Measurements from ENCODE around the gene OR2H1. TPM values are rescaled to one million over a fixed set of nuclear protein-coding genes. Genes with fewer than 3 reads are reported as not detected.

The OR2H1 gene
- total RNA-seq, 2 experiments from 2014 or later: not detected

GRCh38 chr6:29487660-29488059 lies 30.7 kb downstream of the OR2H1 start, which contains the start of gene MAS1L:
Gene MAS1L (minus strand): TSS chr6:29487956. CDS start chr6:29487902, 54 bp downstream.
- no peak for DNase-seq
- intact Hi-C loops (cut with micrococcal nuclease): no loop called here
- H3K27me3 Mint-ChIP-seq (ENCODE audit: low read depth): peaks cover 8% of the 10 kb centered on the region
- H3K4me1 Mint-ChIP-seq (ENCODE audit: low read depth): no peaks in the 10 kb centered on the region
- CTCF ChIA-PET: no interaction called here
- no peaks in the 10 kb centered on the region for H3K9me3 Mint-ChIP-seq
- H3K36me3 Mint-ChIP-seq (ENCODE audit: low read depth): no peaks in the 10 kb centered on the region
- H3K4me3 Mint-ChIP-seq: no peak within 1 kb of the TSS
- no peak within 1 kb of the TSS for H3K27ac Mint-ChIP-seq

GRCh38 chr6:29488874-29489273 lies 31.9 kb downstream of the OR2H1 start:
- intact Hi-C loops (cut with micrococcal nuclease): no loop called here
- CTCF ChIA-PET: no interaction called here
- H3K9me3 Mint-ChIP-seq: no peaks in the 10 kb centered on the region
- no peaks in the 10 kb centered on the region for H3K4me1 Mint-ChIP-seq (ENCODE audit: low read depth)
- no peak overlapping the region for H3K4me3 Mint-ChIP-seq
- no peak overlapping the region for H3K27ac Mint-ChIP-seq
- H3K36me3 Mint-ChIP-seq (ENCODE audit: low read depth): no peaks in the 10 kb centered on the region
- no peak for DNase-seq
- H3K27me3 Mint-ChIP-seq (ENCODE audit: low read depth): peaks cover 8% of the 10 kb centered on the region

GRCh38 chr6:29489286-29489685 lies 32.3 kb downstream of the OR2H1 start:
- H3K27me3 Mint-ChIP-seq (ENCODE audit: low read depth): peaks cover 8% of the 10 kb centered on the region
- no peak overlapping the region for H3K27ac Mint-ChIP-seq
- no peak overlapping the region for H3K4me3 Mint-ChIP-seq
- DNase-seq: no peak
- no peaks in the 10 kb centered on the region for H3K9me3 Mint-ChIP-seq
- no peaks in the 10 kb centered on the region for H3K36me3 Mint-ChIP-seq (ENCODE audit: low read depth)
- intact Hi-C loops (cut with micrococcal nuclease): no loop called here
- no peaks in the 10 kb centered on the region for H3K4me1 Mint-ChIP-seq (ENCODE audit: low read depth)
- CTCF ChIA-PET: no interaction called here

GRCh38 chr6:29490055-29490454 lies 33.1 kb downstream of the OR2H1 start:
- CTCF ChIA-PET: no interaction called here
- intact Hi-C loops (cut with micrococcal nuclease): no loop called here

DNA sequence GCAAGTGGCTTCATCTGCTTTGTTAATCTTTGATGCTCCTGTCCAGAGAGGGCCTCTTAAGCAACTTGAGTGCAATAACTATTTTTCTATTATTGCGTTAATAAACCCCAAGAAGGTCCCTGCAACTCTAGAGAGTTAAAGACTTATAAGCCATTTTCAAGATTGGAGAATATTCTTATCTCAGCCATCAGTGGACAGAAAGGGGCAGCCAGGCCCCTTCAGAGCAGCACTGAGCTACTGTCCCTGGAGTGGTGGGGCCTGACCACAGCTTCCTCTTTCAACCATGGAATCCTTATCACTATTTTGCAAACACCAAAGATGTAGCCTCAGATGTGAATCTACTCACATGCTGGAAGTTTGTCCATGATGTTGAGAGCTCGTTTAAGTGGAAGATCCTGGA lies 33.6 kb downstream of the OR2H1 start:
- Mint-ChIP-seq H3K4me1 (ENCODE audit: low read depth) (no peaks in the 10 kb centered on the region), H3K9me3 (no peaks in the 10 kb centered on the region), H3K27me3 (ENCODE audit: low read depth) (peaks cover 8% of the 10 kb centered on the region), H3K4me3 (no peak overlapping the region), H3K36me3 (ENCODE audit: low read depth) (no peaks in the 10 kb centered on the region), H3K27ac (no peak overlapping the region)
- intact Hi-C loops (cut with micrococcal nuclease): no loop called here
- CTCF ChIA-PET: interaction anchor here (0.6 kb wide), 1 partner anchor 165 kb away, joined by 3 read pairs; no protein-coding TSS in a partner anchor
- DNase-seq: no peak

More at GRCh38 chr6:29490055-29490454, 33.1 kb downstream of the OR2H1 start:
- DNase-seq: no peak
- Mint-ChIP-seq H3K27ac (no peak overlapping the region), H3K9me3 (no peaks in the 10 kb centered on the region), H3K36me3 (ENCODE audit: low read depth) (no peaks in the 10 kb centered on the region), H3K4me3 (no peak overlapping the region), H3K4me1 (ENCODE audit: low read depth) (no peaks in the 10 kb centered on the region), H3K27me3 (ENCODE audit: low read depth) (peaks cover 8% of the 10 kb centered on the region)

GRCh38 chr6:29491574-29491973 lies 34.6 kb downstream of the OR2H1 start:
- CTCF ChIA-PET: interaction anchor here (0.6 kb wide), 2 partner anchors 120 to 278 kb away, joined by 4 to 5 read pairs; no protein-coding TSS in a partner anchor
- H3K4me1 Mint-ChIP-seq (ENCODE audit: low read depth): no peaks in the 10 kb centered on the region
- intact Hi-C loops (cut with micrococcal nuclease): no loop called here
- no peak for DNase-seq
- H3K9me3 Mint-ChIP-seq: no peaks in the 10 kb centered on the region
- no peak overlapping the region for H3K4me3 Mint-ChIP-seq
- peaks cover 8% of the 10 kb centered on the region for H3K27me3 Mint-ChIP-seq (ENCODE audit: low read depth)
- no peak overlapping the region for H3K27ac Mint-ChIP-seq
- no peaks in the 10 kb centered on the region for H3K36me3 Mint-ChIP-seq (ENCODE audit: low read depth)

DNA sequence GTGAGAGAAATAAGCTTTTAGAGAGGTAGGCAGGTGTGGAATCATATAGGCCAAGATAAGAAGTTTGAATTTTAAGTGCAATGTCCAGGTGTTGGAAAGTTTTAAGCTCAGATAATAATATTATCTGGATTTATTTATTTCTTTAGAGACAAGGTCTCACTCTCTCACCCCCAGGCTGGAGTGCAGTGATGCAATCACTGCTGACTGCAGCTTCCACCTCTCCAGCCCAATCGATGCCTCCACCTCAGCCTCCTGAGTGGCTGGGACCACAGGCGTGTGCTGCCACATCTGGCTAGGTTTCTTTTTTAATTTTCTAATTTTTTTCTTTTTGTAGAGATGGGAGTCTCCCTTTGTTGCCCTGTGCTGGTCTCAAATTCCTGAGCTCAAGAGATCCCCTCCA lies 36.3 kb downstream of the OR2H1 start:
- DNase-seq: no peak
- H3K36me3 Mint-ChIP-seq (ENCODE audit: low read depth): no peaks in the 10 kb centered on the region
- intact Hi-C loops (cut with micrococcal nuclease): no loop called here
- no peaks in the 10 kb centered on the region for H3K9me3 Mint-ChIP-seq
- CTCF ChIA-PET: no interaction called here
- no peaks in the 10 kb centered on the region for H3K4me1 Mint-ChIP-seq (ENCODE audit: low read depth)
- peaks cover 7% of the 10 kb centered on the region for H3K27me3 Mint-ChIP-seq (ENCODE audit: low read depth)
- no peak overlapping the region for H3K27ac Mint-ChIP-seq
- H3K4me3 Mint-ChIP-seq: no peak overlapping the region

DNA sequence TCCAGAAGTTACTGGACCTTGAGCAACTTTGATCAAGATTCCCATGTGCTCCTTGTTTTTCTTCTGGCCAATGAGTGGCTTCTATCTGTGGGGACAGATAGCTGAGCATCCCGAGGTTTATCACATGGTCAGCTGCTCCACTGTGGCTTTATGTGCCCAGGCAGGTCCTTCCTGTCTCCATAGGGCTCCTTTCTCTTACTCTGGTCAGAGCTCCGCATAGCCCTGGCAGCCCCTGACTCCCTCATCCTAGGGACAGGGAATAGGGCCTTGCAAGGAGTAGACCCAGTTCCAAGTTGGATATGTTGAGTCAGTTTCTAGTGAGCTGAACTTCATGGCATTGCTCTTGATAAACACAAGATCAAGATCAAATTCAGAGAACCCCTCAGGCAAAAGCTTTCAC lies 37.2 kb downstream of the OR2H1 start:
- Mint-ChIP-seq H3K9me3 (no peaks in the 10 kb centered on the region), H3K36me3 (ENCODE audit: low read depth) (no peaks in the 10 kb centered on the region), H3K27ac (no peak overlapping the region), H3K4me1 (ENCODE audit: low read depth) (no peaks in the 10 kb centered on the region), H3K4me3 (no peak overlapping the region), H3K27me3 (ENCODE audit: low read depth) (peaks cover 12% of the 10 kb centered on the region)
- intact Hi-C loops (cut with micrococcal nuclease): no loop called here
- CTCF ChIA-PET: no interaction called here
- no peak for DNase-seq

- DNase-seq: no peak
- no peaks in the 10 kb centered on the region for H3K9me3 Mint-ChIP-seq
- no peak overlapping the region for H3K27ac Mint-ChIP-seq
- no peaks in the 10 kb centered on the region for H3K36me3 Mint-ChIP-seq (ENCODE audit: low read depth)
- H3K4me1 Mint-ChIP-seq (ENCODE audit: low read depth): no peaks in the 10 kb centered on the region
- H3K27me3 Mint-ChIP-seq (ENCODE audit: low read depth): peaks cover 14% of the 10 kb centered on the region
- no peak overlapping the region for H3K4me3 Mint-ChIP-seq
- intact Hi-C loops (cut with micrococcal nuclease): no loop called here
- CTCF ChIA-PET: no interaction called here
Observed at GRCh38 chr6:29495571-29495970, 38.6 kb downstream of the OR2H1 start.

- Mint-ChIP-seq H3K27ac (no peak overlapping the region), H3K36me3 (ENCODE audit: low read depth) (no peaks in the 10 kb centered on the region), H3K4me1 (ENCODE audit: low read depth) (no peaks in the 10 kb centered on the region), H3K4me3 (no peak overlapping the region), H3K9me3 (no peaks in the 10 kb centered on the region), H3K27me3 (ENCODE audit: low read depth) (peaks cover 15% of the 10 kb centered on the region)
- no peak for DNase-seq
- intact Hi-C loops (cut with micrococcal nuclease): no loop called here
- CTCF ChIA-PET: no interaction called here
Observed at GRCh38 chr6:29496961-29497360, 40.0 kb downstream of the OR2H1 start.

DNA sequence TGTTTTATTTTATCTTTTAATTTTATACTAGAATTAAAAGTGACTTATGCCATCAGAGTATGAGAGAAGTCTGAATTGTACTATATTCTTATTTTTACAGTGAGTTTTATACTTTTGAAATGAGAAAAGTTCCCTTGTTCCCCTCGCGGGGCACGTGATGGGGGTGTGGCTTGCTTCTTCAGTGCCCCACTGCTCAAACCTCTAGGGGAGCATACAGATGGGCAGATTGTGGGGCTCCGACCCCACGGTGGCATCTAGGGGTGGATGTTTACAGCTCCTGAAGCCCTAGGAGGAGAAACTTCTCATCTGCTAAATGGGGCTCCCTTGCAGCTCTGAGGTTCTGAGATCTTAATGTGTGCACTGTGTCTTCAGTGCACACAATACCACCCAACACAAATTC lies 42.7 kb downstream of the OR2H1 start:
- no peak overlapping the region for H3K27ac Mint-ChIP-seq
- CTCF ChIA-PET: no interaction called here
- no peaks in the 10 kb centered on the region for H3K4me1 Mint-ChIP-seq (ENCODE audit: low read depth)
- DNase-seq: no peak
- intact Hi-C loops (cut with micrococcal nuclease): no loop called here
- H3K27me3 Mint-ChIP-seq (ENCODE audit: low read depth): peaks cover 21% of the 10 kb centered on the region
- no peak overlapping the region for H3K4me3 Mint-ChIP-seq
- H3K9me3 Mint-ChIP-seq: no peaks in the 10 kb centered on the region
- no peaks in the 10 kb centered on the region for H3K36me3 Mint-ChIP-seq (ENCODE audit: low read depth)

GRCh38 chr6:29500594-29500993 lies 43.6 kb downstream of the OR2H1 start:
- Mint-ChIP-seq H3K27me3 (ENCODE audit: low read depth) (peaks cover 19% of the 10 kb centered on the region), H3K27ac (no peak overlapping the region), H3K36me3 (ENCODE audit: low read depth) (no peaks in the 10 kb centered on the region), H3K4me1 (ENCODE audit: low read depth) (no peaks in the 10 kb centered on the region), H3K4me3 (no peak overlapping the region), H3K9me3 (no peaks in the 10 kb centered on the region)
- CTCF ChIA-PET: no interaction called here
- intact Hi-C loops (cut with micrococcal nuclease): no loop called here
- no peak for DNase-seq

- Mint-ChIP-seq H3K4me3 (no peak overlapping the region), H3K4me1 (ENCODE audit: low read depth) (no peaks in the 10 kb centered on the region), H3K27ac (no peak overlapping the region), H3K9me3 (no peaks in the 10 kb centered on the region), H3K27me3 (ENCODE audit: low read depth) (peaks cover 19% of the 10 kb centered on the region), H3K36me3 (ENCODE audit: low read depth) (no peaks in the 10 kb centered on the region)
- no peak for DNase-seq
- intact Hi-C loops (cut with micrococcal nuclease): no loop called here
- CTCF ChIA-PET: no interaction called here
Observed at GRCh38 chr6:29501106-29501505, 44.2 kb downstream of the OR2H1 start.

GRCh38 chr6:29502181-29502580 lies 45.2 kb downstream of the OR2H1 start:
- no peak for DNase-seq
- Mint-ChIP-seq H3K36me3 (ENCODE audit: low read depth) (no peaks in the 10 kb centered on the region), H3K4me3 (no peak overlapping the region), H3K4me1 (ENCODE audit: low read depth) (no peaks in the 10 kb centered on the region), H3K27me3 (ENCODE audit: low read depth) (peaks cover 19% of the 10 kb centered on the region), H3K9me3 (no peaks in the 10 kb centered on the region), H3K27ac (no peak overlapping the region)
- intact Hi-C loops (cut with micrococcal nuclease): no loop called here
- CTCF ChIA-PET: no interaction called here
